SW480 (cell line): Measurements from ENCODE around the gene RHBDF2.
A peak's percentile ranks its signal among the peaks of the same experiment; 100 is the strongest.
"Not testable (repeated sequence)": the region's sequence is repeated elsewhere in the genome, so short reads cannot be mapped to it uniquely, and the experiment has no call there.

Experiments used
- DNase-seq: peaks from one replicate; pipeline ENCODE4 v3.0.0-alpha.2; 2016; ENCODE audit warnings: low spot score

The RHBDF2 gene

GRCh38 chr17:76524598-76525512 lies 23.6 kb upstream of the RHBDF2 start:
- no peak for DNase-seq

GRCh38 chr17:76523084-76524037 lies 22.1 kb upstream of the RHBDF2 start:
- peak; percentile 63 for DNase-seq

- DNase-seq: not testable (repeated sequence)
These were observed 20.5 kb upstream of the RHBDF2 start for GRCh38 chr17:76521683-76522082.

- DNase-seq: no peak
These were observed 20.0 kb upstream of the RHBDF2 start for GRCh38 chr17:76521262-76521661.

DNA sequence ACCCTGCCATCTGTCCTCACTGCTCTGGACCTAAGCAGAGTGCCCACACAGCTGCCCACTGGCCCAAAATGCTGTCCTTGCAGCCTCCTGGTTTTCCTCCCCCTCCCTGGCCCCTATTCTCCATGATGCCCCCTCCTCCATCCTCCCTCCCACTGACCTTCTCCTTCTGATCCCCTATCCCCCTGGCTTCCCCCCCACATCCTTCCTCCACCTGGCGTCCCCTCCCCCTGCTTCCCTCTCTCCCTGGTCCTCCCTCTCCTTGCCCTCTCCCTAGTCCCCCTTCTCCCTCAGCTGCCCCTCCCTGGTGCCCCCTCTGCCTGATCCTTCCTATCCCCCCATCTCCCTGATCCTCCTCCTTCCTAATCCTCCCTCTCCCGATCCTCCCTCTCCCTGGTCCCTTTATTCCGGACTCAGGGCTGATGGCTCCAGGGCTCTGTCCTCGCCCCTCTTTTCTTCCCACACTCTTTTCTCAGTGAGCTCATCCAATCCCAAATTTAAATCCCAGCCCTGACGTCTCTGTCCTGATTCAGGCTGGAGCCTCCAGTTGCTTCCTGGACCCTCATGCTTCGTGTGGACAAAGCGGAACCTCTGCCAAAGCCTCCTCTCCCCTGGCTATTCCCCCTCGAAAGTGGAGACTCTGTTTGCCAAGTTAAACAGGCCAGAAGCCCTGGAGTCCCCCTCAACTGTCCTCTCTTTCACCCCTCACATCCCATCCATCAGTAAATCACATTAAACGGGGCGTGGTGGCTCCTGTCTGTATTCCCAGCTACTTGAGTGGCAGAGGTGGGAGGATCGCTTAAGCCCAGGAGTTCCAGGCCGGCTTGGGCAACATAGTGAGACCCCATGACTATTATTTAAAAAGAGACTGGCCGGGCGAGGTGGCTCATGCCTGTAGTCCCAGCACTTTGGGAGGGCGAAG lies 18.1 kb upstream of the RHBDF2 start:
- no peak for DNase-seq

- DNase-seq: no peak
These were observed 16.4 kb upstream of the RHBDF2 start for GRCh38 chr17:76517638-76518038.

DNA sequence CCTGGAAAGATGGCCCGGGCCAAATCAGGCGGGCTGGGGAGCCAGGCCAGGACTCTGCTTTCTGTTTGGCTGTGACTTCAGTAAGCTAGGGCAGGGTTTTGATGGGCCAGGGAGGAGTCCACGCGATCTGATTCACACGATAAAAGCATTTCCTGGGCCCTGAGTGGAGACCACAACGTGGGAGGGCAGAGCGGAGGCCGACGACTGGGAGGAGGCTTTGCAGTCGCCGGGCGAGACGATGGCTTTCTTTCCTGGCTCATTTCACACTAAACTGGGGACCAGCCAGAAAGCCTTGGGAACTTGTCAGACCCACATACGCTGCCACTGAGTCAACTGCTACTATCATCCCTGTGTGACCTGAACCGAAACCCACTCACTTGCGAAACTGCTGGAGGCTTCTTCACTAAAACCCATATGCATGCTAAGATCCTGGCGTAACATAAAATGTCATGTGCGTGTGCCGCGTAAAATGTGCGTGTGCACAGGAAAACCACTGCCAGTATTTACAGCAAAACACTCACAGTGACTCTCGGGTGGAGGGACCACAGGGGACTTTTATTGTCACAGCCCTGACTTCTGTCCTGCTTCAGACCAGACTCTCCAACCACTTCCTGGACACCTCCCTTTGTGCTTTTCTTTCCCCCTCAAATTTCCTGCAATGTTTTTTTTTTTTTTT lies 14.2 kb upstream of the RHBDF2 start:
- peak; percentile 65 for DNase-seq

GRCh38 chr17:76514355-76514754 lies 13.1 kb upstream of the RHBDF2 start:
- DNase-seq: not testable (repeated sequence)

DNA sequence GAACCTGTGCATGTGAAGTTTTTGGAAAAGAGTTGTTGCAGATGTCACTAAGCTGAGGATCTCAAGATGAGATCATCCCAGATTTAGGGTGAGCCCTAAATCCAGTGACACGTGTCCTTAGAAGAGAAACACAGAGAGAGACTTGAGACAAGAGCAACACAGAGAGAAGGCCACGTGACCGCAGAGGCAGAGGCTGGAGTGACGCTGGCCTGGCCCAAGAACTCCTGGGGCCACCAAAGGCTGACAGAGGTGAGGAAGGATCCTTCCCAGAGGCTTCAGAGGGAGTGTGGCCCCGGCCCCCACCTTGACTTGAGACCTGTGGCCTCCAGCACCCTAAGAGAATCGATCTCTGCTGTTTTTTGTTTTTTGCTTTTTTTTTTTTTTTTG lies 12.1 kb upstream of the RHBDF2 start:
- DNase-seq: no peak

- DNase-seq: no peak
These were observed 11.4 kb upstream of the RHBDF2 start for GRCh38 chr17:76512366-76513305.

DNA sequence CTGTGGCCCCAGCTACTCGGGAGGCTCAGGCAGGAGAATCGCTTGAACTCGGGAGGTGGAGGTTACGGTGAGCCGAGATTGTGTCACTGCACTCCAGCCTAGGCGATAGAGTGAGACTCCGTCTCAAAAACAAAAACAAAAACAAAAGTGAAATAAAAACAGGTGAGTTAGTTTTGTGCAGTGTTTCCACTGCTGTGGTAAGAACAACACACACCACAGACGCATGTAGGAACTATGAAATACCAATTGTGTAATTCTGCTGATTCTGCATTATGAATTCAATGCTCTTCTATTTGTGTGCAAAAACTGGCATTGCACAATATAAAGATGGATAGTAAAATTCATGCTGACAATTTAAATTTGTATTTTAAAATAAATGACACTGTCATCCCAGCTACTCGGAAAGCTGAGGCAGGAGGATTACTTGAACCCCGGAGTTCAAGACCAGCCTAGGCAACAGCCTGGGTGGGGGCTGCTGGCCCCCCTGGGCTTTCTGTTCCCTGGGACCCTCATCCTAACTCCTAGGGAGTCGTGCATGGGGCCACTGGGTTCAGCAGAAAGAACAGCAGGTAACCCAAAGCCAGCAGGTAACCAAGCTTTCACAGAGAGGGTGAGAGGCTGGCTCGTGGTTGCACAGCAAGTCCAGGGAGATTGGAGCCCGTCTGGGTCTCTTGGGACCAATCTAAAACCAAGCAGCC lies 10.6 kb upstream of the RHBDF2 start:
- no peak for DNase-seq

- no peak for DNase-seq
These were observed 9.6 kb upstream of the RHBDF2 start for GRCh38 chr17:76510831-76511244.

DNA sequence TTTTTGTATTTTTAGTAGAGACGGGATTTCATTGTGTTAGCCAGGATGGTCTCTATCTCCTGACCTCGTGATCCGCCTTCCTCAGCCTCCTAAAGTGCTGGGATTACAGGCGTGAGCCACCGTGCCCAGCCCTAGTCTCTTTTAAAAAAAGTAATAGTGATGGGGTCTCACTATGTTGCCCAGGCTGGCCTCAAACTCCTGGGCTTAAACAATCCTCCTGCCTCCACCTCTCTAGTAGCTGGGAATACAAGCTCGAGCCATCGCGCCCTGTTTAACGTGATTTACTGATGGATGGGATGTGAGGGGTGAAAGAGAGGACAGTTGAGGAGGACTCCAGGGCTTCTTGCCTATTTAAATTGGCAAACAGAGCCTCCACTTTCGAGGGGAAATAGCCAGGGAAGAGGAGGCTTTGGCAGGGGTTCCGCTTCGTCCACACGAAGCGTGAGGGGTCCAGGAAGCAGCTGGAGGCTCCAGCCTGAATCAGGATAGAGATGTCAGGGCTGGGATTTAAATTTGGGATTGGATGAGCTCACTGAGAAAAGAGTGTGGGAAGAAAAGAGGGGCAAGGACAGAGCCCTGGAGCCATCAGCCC lies 7.3 kb upstream of the RHBDF2 start:
- DNase-seq: not testable (repeated sequence)

DNA sequence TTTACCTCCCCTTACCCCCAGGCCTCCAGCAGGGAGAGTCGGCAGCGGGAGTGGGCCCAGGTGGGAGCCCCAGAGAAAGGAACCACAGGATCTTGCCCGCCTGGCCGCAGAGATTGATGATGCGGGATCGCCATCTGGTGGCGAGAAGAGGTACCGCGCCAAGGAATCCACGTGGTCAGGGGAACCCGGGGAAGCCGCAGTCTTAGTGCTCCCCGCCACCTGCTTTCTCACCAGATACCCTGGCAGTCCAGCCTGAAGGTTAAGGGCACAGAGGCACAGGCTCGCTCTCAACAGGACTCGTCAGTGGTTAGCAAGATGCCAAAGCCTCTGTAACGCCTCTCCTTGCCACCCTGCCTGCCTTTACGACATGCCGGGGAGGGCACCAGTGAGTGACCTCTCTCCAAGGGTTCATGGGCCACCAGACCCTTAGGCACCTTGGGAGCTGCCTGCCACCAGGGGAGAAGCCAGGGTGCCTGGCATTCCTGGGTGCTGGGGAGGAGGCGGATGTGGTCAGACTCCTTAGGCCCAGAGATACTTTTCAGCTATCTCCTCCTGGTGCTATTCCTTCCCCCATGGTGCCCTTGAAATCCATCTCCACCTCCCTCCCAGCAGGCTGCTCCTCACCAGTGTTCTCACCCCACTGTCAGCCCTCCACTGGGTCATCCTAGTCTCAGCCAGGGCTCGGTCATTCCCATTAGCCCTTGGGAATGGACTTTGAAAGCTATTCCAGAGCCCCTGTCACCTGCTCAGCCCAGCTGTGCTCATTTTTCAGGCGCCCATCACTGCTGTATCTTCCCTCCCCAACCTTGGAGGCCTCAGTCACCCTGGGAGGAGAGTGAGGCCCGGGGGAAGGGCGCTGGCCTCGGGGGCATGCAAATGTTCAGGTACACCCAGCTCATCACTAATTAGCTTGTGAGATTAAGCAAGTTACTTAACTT lies 5.5 kb upstream of the RHBDF2 start:
- peak; percentile 66 for DNase-seq

DNA sequence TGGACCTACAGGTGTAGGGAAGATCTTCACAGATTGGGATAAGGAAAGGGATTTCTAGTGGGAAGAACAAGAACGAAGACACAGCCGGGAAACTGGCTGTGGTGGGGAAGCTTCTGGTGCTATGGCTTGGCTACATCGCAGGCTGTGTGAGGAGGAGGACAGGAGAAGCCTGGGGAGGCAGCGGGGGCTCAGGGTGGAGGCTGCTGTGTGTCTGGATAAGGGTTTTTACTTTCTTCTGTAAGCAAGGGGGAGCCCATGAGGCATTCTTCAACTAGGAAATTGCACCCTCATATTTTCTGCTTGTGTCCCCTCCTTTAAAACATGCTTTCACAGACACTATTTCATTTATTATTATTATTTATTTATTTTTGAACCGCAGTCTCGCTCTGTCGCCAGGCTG lies 2.9 kb upstream of the RHBDF2 start:
- DNase-seq: peak; percentile 32

DNA sequence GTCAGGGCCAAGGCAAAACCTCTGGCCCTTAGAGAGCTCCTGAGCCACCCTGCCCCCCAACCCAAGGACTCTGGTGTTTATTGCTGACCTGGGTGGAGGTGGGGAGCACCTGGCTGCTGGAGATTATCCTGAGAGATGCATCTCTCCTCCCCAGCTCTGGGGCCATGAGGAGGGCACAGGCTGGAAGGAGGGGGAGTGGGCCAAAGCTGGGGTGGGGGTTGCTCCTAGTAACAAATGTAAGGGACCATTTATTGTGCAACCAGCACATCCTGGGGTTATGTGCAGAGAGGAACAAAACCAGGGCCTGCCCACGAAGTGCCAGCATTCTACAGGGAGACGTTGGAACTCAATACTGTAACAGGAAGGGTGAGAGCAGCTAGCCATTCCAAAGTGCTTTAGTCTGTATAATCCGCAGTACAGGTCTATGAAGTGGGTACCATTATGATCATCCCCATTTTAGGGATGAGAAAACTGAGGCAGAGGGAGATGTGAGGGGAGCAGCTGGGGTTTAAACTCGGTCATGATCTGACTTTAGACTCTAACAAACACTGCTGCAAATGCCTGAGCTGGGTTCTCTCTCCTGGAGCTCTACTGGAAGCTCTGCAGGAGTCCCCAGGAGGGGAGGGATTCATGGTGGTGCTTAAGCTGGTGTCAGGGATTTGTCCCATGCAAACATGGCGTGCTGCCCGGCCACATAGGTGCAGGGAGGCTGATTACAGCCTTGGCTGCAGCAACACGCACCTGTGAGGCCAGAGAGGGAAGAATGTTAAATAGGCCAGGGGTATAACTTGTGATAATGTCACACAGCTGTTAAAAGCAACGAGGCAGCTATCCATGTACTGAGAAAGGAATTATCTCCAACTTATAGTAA lies 1.4 kb upstream of the RHBDF2 start:
- DNase-seq: no peak

DNA sequence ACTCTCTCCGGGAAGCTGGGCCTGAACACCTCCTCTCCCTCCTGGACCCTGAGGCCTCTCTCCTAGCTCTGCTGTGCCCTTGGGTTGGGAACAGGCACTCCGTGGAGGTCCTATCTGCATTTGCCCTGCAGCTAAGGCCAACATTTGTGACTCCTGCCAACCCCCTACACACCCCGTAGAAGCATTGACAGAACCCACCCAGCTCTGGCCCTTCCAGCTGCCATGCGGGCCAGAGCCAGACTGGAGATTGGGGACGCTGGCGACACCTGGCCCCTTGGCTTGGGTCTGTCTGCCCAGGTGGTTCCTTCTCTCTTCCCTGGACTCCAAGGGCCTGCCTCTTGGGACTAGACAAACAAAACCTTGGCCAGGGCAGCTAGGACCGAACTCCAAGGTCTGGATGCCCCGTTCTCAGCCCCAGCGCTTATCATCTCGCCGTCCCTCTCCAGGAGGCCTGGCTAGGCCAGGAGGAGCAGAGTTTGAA lies 644 bp upstream of the RHBDF2 start:
- no peak for DNase-seq
